ENCODE data around the gene FEZF1. TPM values are rescaled to one million over a fixed set of nuclear protein-coding genes. Genes with fewer than 3 reads are reported as not detected.

FEZF1 gene
- total and polyA plus RNA-seq, 10 of the 15 experiments (the other 5 are each of a cell fraction or from before 2014, with no cell fraction given) = not detected

DNA sequence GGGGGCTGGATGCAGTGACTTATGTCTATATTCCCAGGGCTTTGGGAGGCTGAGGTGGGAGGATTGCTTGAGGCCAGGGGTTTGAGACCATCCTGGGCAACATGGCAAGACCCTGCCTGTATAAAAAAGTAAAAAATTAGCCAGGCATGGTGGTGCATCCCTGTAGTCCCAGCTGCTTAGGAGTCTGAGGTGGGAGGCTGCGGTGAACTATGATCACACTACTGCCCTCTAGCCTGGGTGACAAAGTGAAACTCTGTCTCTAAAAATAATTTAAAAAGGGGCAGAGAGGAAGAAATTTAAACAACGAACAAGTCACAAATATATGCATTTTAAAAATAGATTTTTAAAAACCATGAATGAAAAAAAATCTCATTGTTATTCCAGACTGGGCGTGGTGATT is 46.2 kb upstream of the FEZF1 start:
- Histone ChIP-seq H3K27me3 (replicated peaks in 1 of 2; ENCODE audit: control insufficient read depth in 2 of 2, insufficient read depth in 2 of 2, low read length in 1 of 2) (no peaks in the 10 kb centered on the region), H3K4me1 (ENCODE audit: control insufficient read depth, insufficient read depth, low read length) (no peaks in the 10 kb centered on the region), H3K27ac (ENCODE audit: control insufficient read depth, insufficient read depth) (no peak overlapping the region), H3K79me2 (ENCODE audit: control insufficient read depth, insufficient read depth, low read length) (no peaks in the 10 kb centered on the region), H4K20me1 (ENCODE audit: control insufficient read depth, insufficient read depth) (no peaks in the 10 kb centered on the region), H2AFZ (ENCODE audit: control insufficient read depth, low read depth, low read length) (no peak overlapping the region), H3K9me3 (replicated peaks; ENCODE audit: control insufficient read depth, insufficient read depth, low read length) (no peaks in the 10 kb centered on the region), H3K4me3 (no peak overlapping the region), H3K4me2 (ENCODE audit: control insufficient read depth, insufficient read depth) (no peak overlapping the region), H3K36me3 (ENCODE audit: control insufficient read depth in 2 of 2, insufficient read depth in 2 of 2, low read length in 1 of 2) (no peaks in the 10 kb centered on the region), H3K9ac (ENCODE audit: control insufficient read depth, insufficient read depth, low read length) (no peak overlapping the region)
- in situ Hi-C loops (cut with MboI) = no loop called here
- RAD21 ChIA-PET (ENCODE audit: unreplicated experiment) = no interaction called here
- 44% methylated on average over 3 of the region's 3 CpGs for WGBS (ENCODE audit: insufficient coverage, insufficient replicate concordance, low lambda C conversion rate, missing lambda C conversion rate)
- intact Hi-C loops (cut with micrococcal nuclease; ENCODE audit: unreplicated experiment) = no loop called here
- SMC1A ChIA-PET (ENCODE audit: uncharacterized antibody, unreplicated experiment) = no interaction called here
- BruUV-seq (replicated peaks) = no TSS peak
- ATAC-seq (peak; percentile 46; the same call in 2 of the 3 replicates), FAIRE-seq (no peak), DNase-seq (ENCODE audit: low read depth, low spot score) (no peak)
- TF ChIP-seq POLR2AphosphoS2 (IDR thresholded peaks at IDR 0.05; ENCODE audit: low read depth, low read length) (no peak), CBX5 (IDR thresholded peaks at IDR 0.05; ENCODE audit: low read depth) (no peak), POLR2A (IDR thresholded peaks at IDR 0.05; ENCODE audit: low read depth, low read length) (no peak), ZZZ3 (IDR thresholded peaks at IDR 0.05; ENCODE audit: control insufficient read depth, insufficient read length, low read depth) (no peak), TBL1XR1 (IDR thresholded peaks at IDR 0.05; ENCODE audit: low read depth, low read length) (no peak), NBN (IDR thresholded peaks at IDR 0.05) (no peak), ATF7 (IDR thresholded peaks at IDR 0.05; ENCODE audit: low read depth) (no peak), ATF2 (IDR thresholded peaks at IDR 0.05; ENCODE audit: low read length) (no peak), HDGF (IDR thresholded peaks at IDR 0.05) (no peak), NR2C2 (IDR thresholded peaks at IDR 0.05; ENCODE audit: borderline replicate concordance, control insufficient read depth, insufficient read length, low read depth) (no peak), MEF2A (IDR thresholded peaks at IDR 0.05; ENCODE audit: insufficient read depth, low read depth, low read length) (no peak), MEF2B (IDR thresholded peaks at IDR 0.05; ENCODE audit: partially characterized antibody, poor library complexity, severe bottlenecking) (no peak), RAD21 (IDR thresholded peaks at IDR 0.05; ENCODE audit: insufficient read depth, low read depth, low read length) (no peak), SMAD5 (IDR thresholded peaks at IDR 0.05; ENCODE audit: low read depth) (no peak), USF1 (IDR thresholded peaks at IDR 0.05; ENCODE audit: borderline replicate concordance, extremely low read length, insufficient read depth, low read depth, low read length) (no peak)
- TF ChIP-seq, protein P1, sequence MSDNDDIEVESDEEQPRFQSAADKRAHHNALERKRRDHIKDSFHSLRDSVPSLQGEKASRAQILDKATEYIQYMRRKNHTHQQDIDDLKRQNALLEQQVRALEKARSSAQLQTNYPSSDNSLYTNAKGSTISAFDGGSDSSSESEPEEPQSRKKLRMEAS (IDR thresholded peaks at IDR 0.05; ENCODE audit: low read depth, low read length) = no peak
- CTCF ChIA-PET = interaction anchor here (0.7 to 2.5 kb wide), 3 partner anchors 8 to 182 kb away, joined by 3 to 7 read pairs (median 3); no protein-coding TSS in a partner anchor
- POLR2A ChIA-PET = no interaction called here

Data from GM12878 (cell line).